ENCODE results near the gene GRIA4.

GRIA4 gene

DNA sequence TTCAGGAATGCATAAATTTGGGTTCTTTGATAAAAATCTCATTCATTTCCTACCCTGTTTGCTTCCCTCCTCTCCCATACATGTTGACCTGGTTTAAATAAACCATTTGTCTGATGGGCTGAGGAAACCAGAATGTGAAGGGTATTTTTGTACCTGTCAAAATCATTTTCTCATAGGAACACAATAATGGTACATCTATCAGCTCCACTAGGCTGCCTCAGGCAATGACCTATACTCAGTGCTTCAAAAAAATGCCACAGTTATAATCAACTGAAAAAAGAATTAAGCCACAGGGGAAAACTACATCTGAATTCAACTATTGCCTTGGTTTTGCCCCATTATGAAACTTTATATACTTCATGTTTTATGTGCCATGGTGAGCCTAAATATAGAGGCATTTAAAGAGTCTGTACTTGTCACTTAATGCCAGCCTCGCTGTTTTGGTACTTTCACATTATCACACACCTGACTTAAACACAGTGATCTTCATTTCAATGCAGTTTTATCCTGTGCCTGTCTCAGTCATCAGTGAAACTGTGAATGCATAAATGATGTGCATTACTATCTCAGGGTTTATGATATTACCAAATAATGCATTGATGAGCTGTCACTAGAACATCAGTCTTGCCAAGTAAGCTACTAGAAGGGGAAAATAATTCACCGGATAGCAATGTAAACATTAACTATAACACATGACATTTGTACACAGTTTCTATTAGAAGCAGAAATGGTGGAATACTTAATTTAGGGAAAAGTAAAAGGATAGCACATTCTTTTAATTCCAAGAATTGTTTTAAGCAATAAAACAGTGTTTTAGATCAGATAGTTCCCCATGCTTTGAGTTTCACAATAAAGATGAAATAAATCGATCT lies 319.4 kb downstream of the GRIA4 start:
- DNase-seq, result no peak
- Histone ChIP-seq H3K9me3 (no peaks in the 10 kb centered on the region), H3K36me3 (no peaks in the 10 kb centered on the region), H3K4me1 (peaks cover 32% of the 10 kb centered on the region), H3K27me3 (no peaks in the 10 kb centered on the region), H3K4me3 (ENCODE audit: low read depth, low read length) (no peak overlapping the region)
- TF ChIP-seq, protein P1, sequence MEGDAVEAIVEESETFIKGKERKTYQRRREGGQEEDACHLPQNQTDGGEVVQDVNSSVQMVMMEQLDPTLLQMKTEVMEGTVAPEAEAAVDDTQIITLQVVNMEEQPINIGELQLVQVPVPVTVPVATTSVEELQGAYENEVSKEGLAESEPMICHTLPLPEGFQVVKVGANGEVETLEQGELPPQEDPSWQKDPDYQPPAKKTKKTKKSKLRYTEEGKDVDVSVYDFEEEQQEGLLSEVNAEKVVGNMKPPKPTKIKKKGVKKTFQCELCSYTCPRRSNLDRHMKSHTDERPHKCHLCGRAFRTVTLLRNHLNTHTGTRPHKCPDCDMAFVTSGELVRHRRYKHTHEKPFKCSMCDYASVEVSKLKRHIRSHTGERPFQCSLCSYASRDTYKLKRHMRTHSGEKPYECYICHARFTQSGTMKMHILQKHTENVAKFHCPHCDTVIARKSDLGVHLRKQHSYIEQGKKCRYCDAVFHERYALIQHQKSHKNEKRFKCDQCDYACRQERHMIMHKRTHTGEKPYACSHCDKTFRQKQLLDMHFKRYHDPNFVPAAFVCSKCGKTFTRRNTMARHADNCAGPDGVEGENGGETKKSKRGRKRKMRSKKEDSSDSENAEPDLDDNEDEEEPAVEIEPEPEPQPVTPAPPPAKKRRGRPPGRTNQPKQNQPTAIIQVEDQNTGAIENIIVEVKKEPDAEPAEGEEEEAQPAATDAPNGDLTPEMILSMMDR (IDR thresholded peaks at IDR 0.05; ENCODE audit: low read depth, low read length), result no peak

GRCh38 chr11:105933695-105934094 lies 323.8 kb downstream of the GRIA4 start:
- Histone ChIP-seq H3K36me3 (no peaks in the 10 kb centered on the region), H3K27me3 (no peaks in the 10 kb centered on the region), H3K4me3 (ENCODE audit: low read depth, low read length) (no peak overlapping the region), H3K4me1 (peaks cover 14% of the 10 kb centered on the region), H3K9me3 (no peaks in the 10 kb centered on the region)
- no peak for DNase-seq
- TF ChIP-seq, protein P1 (IDR thresholded peaks at IDR 0.05; ENCODE audit: low read depth, low read length), result no peak

DNA sequence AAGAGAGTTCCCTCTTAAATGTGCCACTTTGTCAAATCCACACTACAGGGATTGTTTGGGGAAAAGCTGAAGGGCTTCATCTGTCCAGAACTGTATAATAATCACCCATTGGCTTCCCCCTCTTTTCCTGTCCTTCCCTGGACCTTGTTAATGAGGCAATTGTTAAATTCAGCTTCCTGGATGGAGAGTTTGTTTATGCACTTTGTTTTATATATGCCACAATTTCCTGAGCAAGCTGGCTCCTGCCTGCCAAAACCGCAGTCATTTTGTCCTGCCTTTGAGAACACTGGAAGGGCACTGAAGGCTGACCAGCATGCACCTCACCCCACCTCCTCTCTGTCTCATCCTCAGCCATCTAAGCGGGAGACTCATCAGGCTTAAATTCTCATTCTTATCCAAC lies 325.9 kb downstream of the GRIA4 start:
- Histone ChIP-seq H3K9me3 (no peaks in the 10 kb centered on the region), H3K4me3 (ENCODE audit: low read depth, low read length) (no peak overlapping the region), H3K4me1 (no peaks in the 10 kb centered on the region), H3K27me3 (no peaks in the 10 kb centered on the region), H3K36me3 (no peaks in the 10 kb centered on the region)
- DNase-seq, result no peak
- TF ChIP-seq, protein P1 (IDR thresholded peaks at IDR 0.05; ENCODE audit: low read depth, low read length), result no peak

DNA sequence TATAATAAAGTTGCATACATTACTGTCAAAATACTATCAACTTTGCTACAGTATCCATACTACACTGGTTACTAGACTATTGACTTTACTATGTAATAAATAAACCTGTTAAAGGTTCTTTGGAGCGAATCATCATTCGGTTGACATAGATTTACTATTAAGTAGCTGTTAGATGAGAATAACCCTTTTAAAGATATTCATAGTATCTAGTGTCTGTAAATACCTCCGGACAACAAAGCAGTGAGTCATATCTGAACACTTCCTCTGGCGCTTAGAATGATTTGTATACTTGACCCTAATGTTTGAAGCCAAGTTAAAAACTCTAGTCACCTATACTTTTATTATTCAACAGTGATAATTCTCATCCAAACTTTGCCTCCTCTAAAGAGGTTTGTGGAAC lies 327.5 kb downstream of the GRIA4 start:
- no peaks in the 10 kb centered on the region for H3K36me3 ChIP-seq
- TF ChIP-seq, protein P1 (IDR thresholded peaks at IDR 0.05; ENCODE audit: low read depth, low read length), result no peak
- no peak overlapping the region for H3K4me3 ChIP-seq (ENCODE audit: low read depth, low read length)
- H3K27me3 ChIP-seq, result no peaks in the 10 kb centered on the region
- no peaks in the 10 kb centered on the region for H3K4me1 ChIP-seq
- DNase-seq, result no peak
- no peaks in the 10 kb centered on the region for H3K9me3 ChIP-seq

- TF ChIP-seq, protein P1 (IDR thresholded peaks at IDR 0.05; ENCODE audit: low read depth, low read length), result no peak
- H3K27me3 ChIP-seq, result no peaks in the 10 kb centered on the region
- H3K4me3 ChIP-seq (ENCODE audit: low read depth, low read length), result no peak overlapping the region
- no peaks in the 10 kb centered on the region for H3K9me3 ChIP-seq
- no peak for DNase-seq
- no peaks in the 10 kb centered on the region for H3K4me1 ChIP-seq
- H3K36me3 ChIP-seq, result no peaks in the 10 kb centered on the region
Observed at GRCh38 chr11:105937738-105938137, 327.9 kb downstream of the GRIA4 start.

DNA sequence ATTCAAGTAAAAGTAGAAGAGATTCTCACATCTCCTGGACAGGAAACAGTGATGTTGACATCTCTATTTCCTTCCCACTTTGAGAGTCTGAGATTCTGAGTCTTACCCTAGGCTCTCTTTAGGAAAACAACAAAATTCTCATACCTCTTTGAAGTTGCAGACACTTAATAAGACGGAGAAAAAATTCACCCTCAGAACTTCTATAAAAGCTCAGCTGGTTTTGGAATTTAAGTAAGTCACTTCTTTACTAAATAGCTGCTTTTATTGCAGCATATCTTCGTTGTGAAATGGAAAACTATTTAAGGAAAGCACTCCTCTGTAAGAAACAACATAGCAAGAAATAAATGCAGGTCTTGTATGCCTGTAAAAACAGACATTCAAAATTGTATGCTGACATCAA lies 333.0 kb downstream of the GRIA4 start:
- no peaks in the 10 kb centered on the region for H3K9me3 ChIP-seq
- no peaks in the 10 kb centered on the region for H3K36me3 ChIP-seq
- DNase-seq, result no peak

More for the DNA sequence above, 333.0 kb downstream of the GRIA4 start:
- TF ChIP-seq, protein P1 (IDR thresholded peaks at IDR 0.05; ENCODE audit: low read depth, low read length), result no peak
- Histone ChIP-seq H3K27me3 (no peaks in the 10 kb centered on the region), H3K4me3 (ENCODE audit: low read depth, low read length) (no peak overlapping the region), H3K4me1 (peaks cover 2% of the 10 kb centered on the region; the same call in 1 of the 2 replicates)

Measured in BE2C (cell line).